Measurements from ENCODE around the gene REPIN1. TPM values are rescaled to one million over a fixed set of nuclear protein-coding genes. Genes with fewer than 3 reads are reported as not detected.

REPIN1 gene
- total and polyA plus RNA-seq, 2 donors (not counting 1 experiment from before 2014, with no cell fraction given), result 165 to 190 TPM

- peak; percentile 18 for ATAC-seq (ENCODE audit: low read depth)
- intact Hi-C loops (cut with micrococcal nuclease), result loop anchor here (1.0 to 5.0 kb wide), 5 partner anchors 33 to 111 kb away; partner anchors contain the start of gene ZNF775
- Histone ChIP-seq H3K4me1 (ENCODE audit: control insufficient read depth in 2 of 2, insufficient read depth in 2 of 2, low read length in 2 of 2) (peaks cover 11 to 33% of the 10 kb centered on the region in 2 donors), H3K79me2 (ENCODE audit: control insufficient read depth, insufficient read depth, low read length) (peaks cover 10% of the 10 kb centered on the region), H3K36me3 (replicated peaks in 1 of 2; ENCODE audit: control extremely low read depth in 1 of 2, control insufficient read depth in 1 of 2, extremely low read depth in 1 of 2, insufficient read depth in 2 of 2, low read length in 1 of 2) (peaks cover 0 to 29% of the 10 kb centered on the region in 2 experiments), H2AFZ (ENCODE audit: insufficient read depth, low read depth, low read length, poor library complexity, severe bottlenecking) (peak overlapping the region; percentile 90), H3K4me2 (replicated peaks; ENCODE audit: low read depth, low read length, poor library complexity, severe bottlenecking) (peak overlapping the region; percentile 86), H3K4me3 (ENCODE audit: control extremely low read depth in 1 of 5, extremely low read depth in 1 of 5, insufficient read depth in 1 of 5, low read depth in 2 of 5, low read length in 4 of 5) (peak overlapping the region; percentile 75 to 94 (median 88)), H4K20me1 (ENCODE audit: control insufficient read depth, insufficient read depth, low read length, poor library complexity, severe bottlenecking) (no peaks in the 10 kb centered on the region), H3K27me3 (replicated peaks in 1 of 4; ENCODE audit: control extremely low read depth in 1 of 4, control insufficient read depth in 3 of 4, insufficient read depth in 4 of 4, low read length in 3 of 4) (no peaks in the 10 kb centered on the region), H3K9ac (ENCODE audit: low read length) (peak overlapping the region; percentile 91), H3K9me3 (ENCODE audit: control extremely low read depth in 1 of 3, control insufficient read depth in 2 of 3, insufficient read depth in 1 of 3, low read length in 2 of 3) (peaks cover 0 to 4% (median 0%) of the 10 kb centered on the region in 3 donors), H3K27ac (ENCODE audit: low read length in 2 of 2) (peak overlapping the region; percentile 82 to 88)
- Mint-ChIP-seq H3K27ac (peak overlapping the region; percentile 98), H3K4me1 (peaks cover 43% of the 10 kb centered on the region), H3K27me3 (no peaks in the 10 kb centered on the region), H3K4me3 (peak overlapping the region; percentile 99), H3K9me3 (ENCODE audit: insufficient read depth) (no peaks in the 10 kb centered on the region)
- ChIA-PET CTCF (interaction anchor here (0.8 to 1.0 kb wide), 2 partner anchors 31 to 47 kb away, joined by 3 read pairs; no protein-coding TSS in a partner anchor), POLR2A (interaction anchor here (0.5 to 1.8 kb wide), 2 partner anchors 26 to 42 kb away, joined by 3 to 5 read pairs; no protein-coding TSS in a partner anchor)
- WGBS (ENCODE audit: insufficient coverage), result 12% methylated on average over 9 of the region's 16 CpGs
- peak; percentile 15 for DNase-seq
- no peak for TF ChIP-seq CTCF (IDR thresholded peaks at IDR 0.05)
- no peak for TF ChIP-seq EZH2 (IDR thresholded peaks at IDR 0.05; ENCODE audit: borderline replicate concordance, insufficient read depth, low read depth, low read length, poor library complexity, severe bottlenecking)
Observed at GRCh38 chr7:150323682-150324372, 44.8 kb upstream of the REPIN1 start.
